Thyroid gland (tissue), 4 donors: Measurements from ENCODE around the gene RHOG. TPM values are rescaled to one million over a fixed set of nuclear protein-coding genes. Genes with fewer than 3 reads are reported as not detected.

Source experiments
- DNase-seq, 2 donors: peaks; one replicate each; pipeline ENCODE4 v3.0.0-alpha.2; 2019
- H3K27ac ChIP-seq, 3 donors: fragments of 200-600 bp; sonication (generic); 1 replicate in 2 of 3; 2 replicates in 1 of 3; pipeline ENCODE4 v1.5.1; 2016 to 2019; ENCODE audit warnings: mild to moderate bottlenecking in 1 of 3, moderate library complexity in 1 of 3
- H3K27me3 ChIP-seq: fragments of 200-600 bp; sonication (generic); one replicate; pipeline ENCODE4 v1.5.1; 2019
- H3K36me3 ChIP-seq, 2 donors: fragments of 200-600 bp; sonication (generic); one replicate each; pipeline ENCODE4 v1.5.1; 2016 to 2019
- H3K4me1 ChIP-seq, 2 donors: fragments of 200-600 bp; sonication (generic); one replicate each; pipeline ENCODE4 v1.5.1; 2017 to 2019
- H3K4me3 ChIP-seq, 3 donors: fragments of 200-600 bp; sonication (generic); replicated peaks in 1 of 3; 1 replicate in 2 of 3; 2 replicates in 1 of 3; pipeline ENCODE4 v1.5.1; 2016; ENCODE audit warnings: mild to moderate bottlenecking in 1 of 3
- H3K9me3 ChIP-seq: fragments of 200-600 bp; sonication (generic); one replicate; pipeline ENCODE4 v1.5.1; 2017
- POLR2A ChIP-seq, 2 donors: fragments of 450-650 bp; IDR thresholded peaks; one replicate each; pipeline ENCODE4 v1.6.1; 2017; ENCODE audit warnings: antibody characterized with exemption in 2 of 2, mild to moderate bottlenecking in 2 of 2, moderate library complexity in 1 of 2
- WGBS, 2 donors: methylation state at CpG; one replicate each; pipeline ENCODE4 v1.1.5; 2017; 5-methylcytosine and 5-hydroxymethylcytosine counted together
- intact Hi-C: fragments of 100-400 bp; cut with DNase I; formaldehyde crosslinking; loops from one replicate; pipeline ENCODE4 v1.15.1; 2023
- total RNA-seq, 4 donors: library from RNA; depleted of rRNA; stranded (reverse); fragments of >200 nt; gene quantifications; one replicate each; pipeline ENCODE4 v1.2.3, GENCODE V29; 2016
- TF ChIP-seq, protein P1 (sequence below), 6 experiments: fragments of 200-600 bp in 3 of 6; fragments of 450-650 bp in 3 of 6; sonication (generic) in 3 of 6; IDR thresholded peaks; one replicate each; pipeline ENCODE4 v1.5.1; 2016 to 2019; ENCODE audit warnings: antibody characterized with exemption in 6 of 6, mild to moderate bottlenecking in 2 of 6, inconsistent platforms in 1 of 6, moderate library complexity in 1 of 6

RHOG gene
- total RNA-seq, 4 donors from 2014 or later = 17.3 to 39.0 (median 27.8) TPM

GRCh38 chr11:3853545-3853842 is 12.7 kb upstream of the RHOG start:
- Histone ChIP-seq H3K4me1 (peaks cover 24 to 31% of the 10 kb centered on the region in 2 donors), H3K27me3 (no peaks in the 10 kb centered on the region), H3K4me3 (no peak overlapping the region), H3K36me3 (no peaks in the 10 kb centered on the region), H3K9me3 (no peaks in the 10 kb centered on the region), H3K27ac (peak overlapping the region in 2 of 3 donors; percentile 95)
- no peak for DNase-seq
- 94% methylated on average over 1 of the region's 1 CpG for WGBS, 2 donors
- intact Hi-C loops = no loop called here
- TF ChIP-seq POLR2A (IDR thresholded peaks at IDR 0.05) = no peak

DNA sequence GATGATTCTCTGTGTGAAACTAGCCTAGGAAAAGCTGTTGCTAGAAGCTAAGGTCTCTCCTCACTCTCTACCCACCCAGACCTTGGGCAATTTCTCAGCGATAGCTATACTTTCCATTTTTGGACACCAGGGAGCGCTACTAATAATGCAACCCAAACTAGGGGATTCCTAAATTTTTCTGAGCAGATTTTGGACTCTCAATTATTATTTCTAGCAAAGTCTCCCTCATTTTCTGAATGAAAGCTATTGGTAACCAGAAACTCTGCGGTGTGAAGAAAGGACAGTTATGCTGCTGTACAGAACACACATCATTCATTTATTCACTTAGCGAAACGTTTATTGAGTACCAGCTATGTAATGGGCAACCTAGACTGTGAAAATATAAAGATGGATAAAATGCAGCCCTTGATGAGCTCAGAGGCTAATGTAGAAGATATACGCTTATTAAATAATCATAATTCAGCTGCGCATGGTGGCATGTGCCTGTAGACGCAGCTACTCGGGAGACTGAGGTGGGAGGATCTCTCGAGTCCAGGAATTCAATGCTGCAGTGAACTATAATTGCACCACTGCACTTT is 8.6 kb upstream of the RHOG start:
- Histone ChIP-seq H3K9me3 (no peaks in the 10 kb centered on the region), H3K4me3 (no peak overlapping the region), H3K4me1 (peaks cover 6% of the 10 kb centered on the region in 2 donors), H3K27ac (no peak overlapping the region), H3K27me3 (no peaks in the 10 kb centered on the region), H3K36me3 (no peaks in the 10 kb centered on the region)
- intact Hi-C loops = no loop called here
- WGBS, 2 donors = 62 to 63% methylated on average over 10 of the region's 10 CpGs
- TF ChIP-seq, protein P1, sequence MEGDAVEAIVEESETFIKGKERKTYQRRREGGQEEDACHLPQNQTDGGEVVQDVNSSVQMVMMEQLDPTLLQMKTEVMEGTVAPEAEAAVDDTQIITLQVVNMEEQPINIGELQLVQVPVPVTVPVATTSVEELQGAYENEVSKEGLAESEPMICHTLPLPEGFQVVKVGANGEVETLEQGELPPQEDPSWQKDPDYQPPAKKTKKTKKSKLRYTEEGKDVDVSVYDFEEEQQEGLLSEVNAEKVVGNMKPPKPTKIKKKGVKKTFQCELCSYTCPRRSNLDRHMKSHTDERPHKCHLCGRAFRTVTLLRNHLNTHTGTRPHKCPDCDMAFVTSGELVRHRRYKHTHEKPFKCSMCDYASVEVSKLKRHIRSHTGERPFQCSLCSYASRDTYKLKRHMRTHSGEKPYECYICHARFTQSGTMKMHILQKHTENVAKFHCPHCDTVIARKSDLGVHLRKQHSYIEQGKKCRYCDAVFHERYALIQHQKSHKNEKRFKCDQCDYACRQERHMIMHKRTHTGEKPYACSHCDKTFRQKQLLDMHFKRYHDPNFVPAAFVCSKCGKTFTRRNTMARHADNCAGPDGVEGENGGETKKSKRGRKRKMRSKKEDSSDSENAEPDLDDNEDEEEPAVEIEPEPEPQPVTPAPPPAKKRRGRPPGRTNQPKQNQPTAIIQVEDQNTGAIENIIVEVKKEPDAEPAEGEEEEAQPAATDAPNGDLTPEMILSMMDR (IDR thresholded peaks at IDR 0.05) = peak in 5 of 6 experiments; percentile 33 to 75 (median 70)
- no peak for TF ChIP-seq POLR2A (IDR thresholded peaks at IDR 0.05)
- DNase-seq = no peak

DNA sequence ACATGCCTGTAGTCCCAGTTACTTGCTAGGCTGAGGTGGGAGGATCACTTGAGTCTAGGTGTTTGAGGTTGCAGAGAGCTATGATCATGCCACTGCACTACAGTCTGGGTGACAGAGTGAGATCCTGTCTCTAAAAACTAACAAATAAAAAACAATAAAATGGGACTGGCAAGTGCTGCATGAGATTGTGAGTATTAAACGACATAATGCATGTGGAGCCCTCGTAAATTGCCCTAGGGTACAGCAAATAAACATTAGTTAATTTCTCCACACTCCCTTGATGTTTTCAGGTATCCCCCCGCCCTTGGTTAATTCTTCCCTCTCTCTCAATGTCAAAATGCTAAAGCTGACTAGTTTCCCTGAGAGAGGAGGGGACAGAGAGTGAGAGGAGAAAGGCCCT is 4.9 kb upstream of the RHOG start:
- WGBS, 2 donors = 89 to 90% methylated on average over 3 of the region's 3 CpGs
- Histone ChIP-seq H3K27me3 (no peaks in the 10 kb centered on the region), H3K4me3 (no peak overlapping the region), H3K4me1 (peaks cover 0 to 5% of the 10 kb centered on the region in 2 donors), H3K9me3 (no peaks in the 10 kb centered on the region), H3K27ac (no peak overlapping the region), H3K36me3 (no peaks in the 10 kb centered on the region)
- TF ChIP-seq, protein P1 (IDR thresholded peaks at IDR 0.05) = no peak
- no peak for TF ChIP-seq POLR2A (IDR thresholded peaks at IDR 0.05)
- no peak for DNase-seq
- intact Hi-C loops = loop anchor here (2.0 kb wide), 1 partner anchor 227 kb away; no protein-coding TSS in a partner anchor

GRCh38 chr11:3845246-3845645 is 4.5 kb upstream of the RHOG start:
- H3K9me3 ChIP-seq = no peaks in the 10 kb centered on the region
- no peaks in the 10 kb centered on the region for H3K27me3 ChIP-seq
- no peak overlapping the region for H3K27ac ChIP-seq
- H3K4me3 ChIP-seq = no peak overlapping the region
- H3K4me1 ChIP-seq = peaks cover 0 to 5% of the 10 kb centered on the region in 2 donors
- WGBS, 2 donors = 100% methylated on average over 1 of the region's 1 CpG
- no peak for DNase-seq
- no peak for TF ChIP-seq POLR2A (IDR thresholded peaks at IDR 0.05)
- TF ChIP-seq, protein P1 (IDR thresholded peaks at IDR 0.05) = no peak
- H3K36me3 ChIP-seq = no peaks in the 10 kb centered on the region
- intact Hi-C loops = no loop called here

DNA sequence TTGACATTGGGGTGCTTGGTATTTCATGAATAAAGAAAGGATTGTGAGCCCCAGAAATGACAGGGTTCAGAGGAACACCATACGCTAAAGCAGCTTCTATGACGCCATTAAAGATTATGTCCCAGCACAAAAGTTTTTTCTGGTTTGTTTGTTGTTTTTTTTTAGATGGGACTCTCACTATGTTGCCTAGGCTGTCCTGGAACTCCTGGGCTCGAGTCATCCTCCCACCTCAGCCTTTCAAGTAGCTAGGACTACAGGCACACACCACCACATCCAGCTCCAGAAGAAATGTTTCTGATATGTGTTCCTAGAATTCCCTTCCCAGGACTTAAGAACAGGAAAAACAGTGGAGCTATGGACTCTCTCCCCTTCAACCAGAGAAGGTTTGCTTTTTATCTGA is 2.6 kb upstream of the RHOG start:
- intact Hi-C loops = no loop called here
- 87 to 91% methylated on average over 3 of the region's 3 CpGs for WGBS, 2 donors
- H3K4me3 ChIP-seq = no peak overlapping the region

More for the DNA sequence above, 2.6 kb upstream of the RHOG start:
- H3K9me3 ChIP-seq = no peaks in the 10 kb centered on the region
- no peaks in the 10 kb centered on the region for H3K36me3 ChIP-seq
- H3K27me3 ChIP-seq = no peaks in the 10 kb centered on the region
- peaks cover 0 to 5% of the 10 kb centered on the region in 2 donors for H3K4me1 ChIP-seq
- H3K27ac ChIP-seq = no peak overlapping the region
- TF ChIP-seq, protein P1 (IDR thresholded peaks at IDR 0.05) = no peak
- no peak for TF ChIP-seq POLR2A (IDR thresholded peaks at IDR 0.05)
- DNase-seq = no peak
